Forelimb muscle (tissue), 1 donor: ENCODE data around the gene MYH7B. TPM values are rescaled to one million over a fixed set of nuclear protein-coding genes. Genes with fewer than 3 reads are reported as not detected.

ENCODE experiments used
- DNase-seq: peaks from one replicate; pipeline ENCODE4 v3.0.0-alpha.2; 2013; ENCODE audit warnings: low read depth
- polyA plus RNA-seq: library from polyadenylated mRNA; unstranded; fragments of 120-200 nt; gene quantifications from one replicate; pipeline ENCODE4 v1.2.1, GENCODE V29; 2013; ENCODE audit not compliant: insufficient read length

MYH7B gene
- polyA plus RNA-seq, 1 donor, result 114 TPM

DNA sequence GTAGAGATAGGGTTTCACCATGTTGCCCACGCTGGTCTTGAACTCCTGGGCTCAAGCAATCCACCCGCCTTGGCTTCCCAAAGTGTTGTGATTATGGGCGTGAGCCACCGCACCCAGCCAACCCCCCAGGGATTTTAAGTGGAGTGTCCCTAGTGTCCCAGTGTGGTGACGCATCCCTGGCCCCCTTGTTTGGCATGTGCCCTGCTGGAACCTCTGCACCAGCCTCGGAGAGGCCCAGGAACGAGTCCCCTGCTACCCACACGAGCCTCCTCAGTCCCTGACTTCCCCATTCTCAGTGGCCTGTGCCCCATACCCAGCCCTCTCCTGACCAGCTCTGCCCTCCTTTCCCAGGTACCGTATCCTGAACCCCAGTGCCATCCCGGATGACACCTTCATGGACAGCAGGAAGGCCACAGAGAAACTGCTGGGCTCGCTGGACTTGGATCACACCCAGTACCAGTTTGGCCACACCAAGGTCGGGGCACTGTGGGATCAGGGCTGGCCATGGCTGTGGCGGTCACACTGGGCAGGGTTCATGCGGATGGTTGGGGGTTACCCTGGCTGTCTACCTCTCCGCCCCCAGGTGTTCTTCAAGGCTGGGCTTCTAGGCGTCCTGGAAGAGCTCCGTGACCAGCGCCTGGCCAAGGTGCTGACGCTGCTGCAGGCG, 37.2 kb downstream of the MYH7B start:
- DNase-seq, result no peak

DNA sequence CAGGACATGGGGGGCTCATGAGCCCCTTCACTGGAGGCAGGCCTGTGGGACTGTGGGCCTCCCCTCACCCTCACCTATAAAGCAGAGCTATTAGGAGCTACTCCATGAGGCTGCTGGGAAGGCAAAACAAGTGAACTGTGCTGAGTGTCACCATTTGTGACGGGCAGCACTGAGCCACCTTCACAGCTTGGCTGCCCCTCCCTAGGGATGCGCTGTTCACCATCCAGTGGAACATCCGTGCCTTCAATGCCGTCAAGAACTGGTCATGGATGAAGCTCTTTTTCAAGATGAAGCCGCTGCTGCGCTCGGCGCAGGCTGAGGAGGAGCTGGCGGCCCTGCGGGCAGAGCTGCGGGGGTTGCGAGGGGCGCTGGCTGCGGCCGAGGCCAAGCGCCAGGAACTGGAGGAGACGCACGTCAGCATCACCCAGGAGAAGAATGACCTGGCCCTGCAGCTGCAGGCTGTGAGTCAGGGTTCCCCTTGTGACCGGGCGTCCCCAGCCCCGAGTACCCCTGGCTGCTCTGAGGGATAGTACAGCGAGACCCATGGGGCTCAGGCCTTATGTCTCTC, 38.4 kb downstream of the MYH7B start:
- no peak for DNase-seq

DNA sequence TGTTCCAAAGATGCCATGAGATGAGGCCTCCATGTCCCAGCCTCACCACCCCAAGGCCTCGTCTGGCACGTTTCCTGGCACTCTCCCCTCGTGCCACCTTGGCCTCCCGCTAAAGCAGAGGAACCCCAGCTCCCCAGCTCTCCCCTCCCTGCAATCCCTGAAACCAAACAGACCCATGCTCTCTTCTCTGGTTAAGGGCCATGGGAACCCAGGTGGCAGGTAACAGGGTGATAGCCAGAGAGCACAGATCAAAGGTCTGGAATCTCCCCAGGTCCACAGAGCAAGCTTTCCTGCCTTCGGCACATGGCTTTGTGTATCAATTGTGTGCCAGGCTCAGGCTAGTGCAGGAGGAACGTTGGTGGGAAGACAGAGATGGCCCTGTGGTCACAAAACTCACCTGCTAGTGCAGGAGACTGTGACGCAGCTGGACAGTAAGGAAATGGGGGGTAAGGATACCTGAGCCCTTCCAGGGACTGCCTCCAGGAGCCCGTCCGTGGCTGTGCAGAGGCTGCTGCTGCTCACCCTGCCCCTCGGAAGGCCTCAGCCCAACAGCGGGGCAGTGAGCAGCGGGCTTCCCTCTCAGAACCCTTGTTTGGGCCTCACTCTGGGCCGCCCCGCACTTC, 39.0 kb downstream of the MYH7B start:
- DNase-seq, result no peak

DNA sequence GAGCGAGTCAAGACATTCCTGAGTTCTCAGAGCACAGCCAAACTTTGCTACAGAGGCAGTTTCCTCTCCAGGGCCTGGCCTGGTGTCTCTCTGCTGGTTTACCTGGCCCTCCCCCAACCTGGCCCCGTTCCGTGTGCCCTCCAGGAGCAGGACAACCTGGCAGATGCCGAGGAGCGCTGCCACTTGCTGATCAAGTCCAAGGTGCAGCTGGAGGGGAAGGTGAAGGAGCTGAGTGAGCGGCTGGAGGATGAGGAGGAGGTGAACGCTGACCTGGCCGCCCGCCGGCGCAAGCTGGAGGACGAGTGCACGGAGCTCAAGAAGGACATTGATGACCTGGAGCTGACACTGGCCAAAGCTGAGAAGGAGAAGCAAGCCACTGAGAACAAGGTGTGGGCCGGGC, 39.5 kb downstream of the MYH7B start:
- DNase-seq, result no peak

DNA sequence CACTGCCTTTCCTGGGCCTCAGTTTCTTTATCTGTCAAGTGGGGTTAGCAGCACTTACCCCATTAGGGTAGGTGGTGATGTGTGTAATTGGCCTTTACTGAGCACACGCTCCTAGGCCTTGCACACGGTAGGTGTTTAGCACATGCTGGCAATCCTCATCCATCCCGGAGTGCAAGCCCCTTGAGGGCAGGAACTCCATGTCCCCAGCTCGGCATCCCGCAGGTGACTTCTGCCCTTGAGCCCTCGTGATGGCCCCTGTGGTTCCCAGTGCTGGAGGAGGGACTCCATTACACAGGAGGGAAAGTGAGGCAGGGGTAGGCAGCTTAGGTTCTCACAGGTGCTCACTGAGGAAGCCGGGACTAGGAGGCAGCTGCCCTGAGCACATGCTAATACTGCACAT, 40.0 kb downstream of the MYH7B start:
- DNase-seq, result no peak

DNA sequence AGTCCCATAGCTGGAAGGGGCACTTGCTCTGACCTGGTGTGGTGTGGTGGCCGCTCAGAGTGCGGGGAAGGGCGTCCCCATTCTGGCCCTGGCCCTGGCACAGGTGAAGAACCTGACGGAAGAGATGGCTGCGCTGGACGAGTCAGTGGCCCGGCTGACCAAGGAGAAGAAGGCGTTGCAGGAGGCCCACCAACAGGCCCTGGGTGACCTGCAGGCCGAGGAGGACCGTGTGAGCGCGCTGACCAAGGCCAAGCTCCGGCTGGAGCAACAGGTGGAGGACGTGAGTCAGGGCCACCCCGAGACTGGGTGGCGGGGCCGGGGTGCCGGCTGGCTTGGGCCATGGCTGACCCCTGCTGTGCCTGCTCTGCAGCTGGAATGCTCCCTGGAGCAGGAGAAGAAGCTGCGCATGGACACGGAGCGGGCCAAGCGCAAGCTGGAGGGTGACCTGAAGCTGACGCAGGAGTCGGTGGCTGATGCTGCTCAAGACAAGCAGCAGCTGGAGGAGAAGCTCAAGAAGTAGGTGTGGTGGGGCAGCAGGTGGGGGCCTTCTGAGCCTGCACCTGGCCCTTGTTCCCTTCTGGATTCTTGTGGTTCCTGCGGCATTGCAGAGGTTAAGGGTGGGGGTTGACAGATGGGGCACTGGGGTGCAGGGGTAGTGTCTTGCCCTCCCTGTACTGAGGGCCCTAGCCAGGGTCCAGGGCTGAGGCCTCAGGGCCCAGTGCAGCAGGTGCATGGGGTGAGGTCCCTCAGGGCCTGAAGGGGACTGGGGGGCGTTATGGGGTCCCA, 40.8 kb downstream of the MYH7B start:
- no peak for DNase-seq

DNA sequence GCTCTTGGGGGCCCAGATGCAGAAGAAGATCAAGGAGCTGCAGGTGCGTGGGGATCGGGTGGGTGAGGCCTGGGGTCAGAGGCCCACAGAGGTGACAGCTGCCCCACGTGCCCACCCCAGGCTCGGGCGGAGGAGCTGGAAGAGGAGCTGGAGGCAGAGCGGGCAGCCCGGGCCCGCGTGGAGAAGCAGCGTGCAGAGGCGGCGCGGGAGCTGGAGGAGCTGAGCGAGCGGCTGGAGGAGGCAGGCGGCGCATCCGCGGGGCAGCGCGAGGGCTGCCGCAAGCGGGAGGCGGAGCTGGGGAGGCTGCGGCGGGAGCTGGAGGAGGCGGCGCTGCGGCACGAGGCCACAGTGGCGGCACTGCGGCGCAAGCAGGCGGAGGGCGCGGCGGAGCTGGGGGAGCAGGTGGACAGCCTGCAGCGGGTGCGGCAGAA, 41.5 kb downstream of the MYH7B start:
- DNase-seq, result no peak

DNA sequence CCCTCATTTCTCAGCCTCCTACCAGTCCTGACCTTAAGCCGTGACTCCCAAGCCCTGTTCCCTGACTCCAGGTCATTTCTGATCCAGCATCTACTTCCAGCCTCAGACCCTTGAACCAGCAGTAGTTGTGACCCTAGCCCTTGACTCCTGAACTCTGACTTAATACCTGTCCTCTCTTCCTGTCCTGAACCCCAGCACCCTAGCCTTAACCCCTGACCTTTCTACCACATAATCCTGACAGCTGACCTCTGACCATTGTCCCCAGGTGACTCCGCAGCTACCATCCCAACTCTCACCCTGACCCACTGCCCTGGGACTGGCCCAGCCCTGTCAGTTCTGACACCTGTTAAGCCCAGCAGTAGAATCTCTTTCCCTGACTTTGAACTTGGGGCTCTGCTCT, 42.1 kb downstream of the MYH7B start:
- DNase-seq, result no peak

DNA sequence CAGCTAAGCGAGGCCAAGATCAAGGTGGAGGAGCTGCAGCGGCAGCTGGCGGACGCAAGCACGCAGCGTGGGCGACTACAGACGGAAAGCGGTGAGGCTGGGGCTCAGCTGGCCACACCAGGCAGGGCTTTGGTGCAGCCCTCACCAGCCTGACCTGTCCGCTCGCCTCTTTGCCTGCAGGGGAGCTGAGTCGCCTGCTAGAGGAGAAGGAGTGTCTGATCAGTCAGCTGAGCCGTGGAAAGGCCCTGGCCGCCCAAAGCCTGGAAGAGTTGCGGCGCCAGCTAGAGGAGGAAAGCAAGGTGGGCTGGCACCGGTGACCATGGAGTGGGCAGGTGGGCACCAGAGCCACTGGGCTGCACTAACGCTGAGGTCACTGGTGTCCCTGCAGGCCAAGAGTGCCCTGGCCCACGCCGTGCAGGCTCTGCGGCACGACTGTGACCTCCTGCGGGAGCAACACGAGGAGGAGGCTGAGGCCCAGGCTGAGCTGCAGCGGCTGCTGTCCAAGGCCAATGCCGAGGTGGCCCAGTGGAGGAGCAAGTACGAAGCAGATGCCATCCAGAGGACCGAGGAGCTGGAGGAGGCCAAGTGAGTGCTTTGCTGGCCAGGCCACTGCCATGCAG, 42.8 kb downstream of the MYH7B start:
- DNase-seq, result no peak

DNA sequence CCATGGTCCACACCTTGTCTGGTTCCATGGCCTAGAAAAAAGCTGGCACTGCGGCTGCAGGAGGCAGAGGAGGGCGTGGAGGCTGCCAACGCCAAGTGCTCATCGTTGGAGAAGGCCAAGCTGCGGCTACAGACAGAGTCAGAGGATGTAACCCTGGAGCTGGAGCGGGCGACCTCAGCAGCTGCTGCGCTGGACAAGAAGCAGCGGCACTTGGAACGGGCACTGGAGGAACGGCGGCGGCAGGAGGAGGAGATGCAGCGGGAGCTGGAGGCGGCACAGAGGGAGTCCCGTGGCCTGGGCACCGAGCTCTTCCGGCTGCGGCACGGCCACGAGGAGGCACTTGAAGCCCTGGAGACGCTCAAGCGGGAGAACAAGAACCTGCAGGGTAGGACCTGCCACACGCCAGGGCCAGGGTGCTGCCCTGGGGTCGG, 43.4 kb downstream of the MYH7B start:
- no peak for DNase-seq

DNA sequence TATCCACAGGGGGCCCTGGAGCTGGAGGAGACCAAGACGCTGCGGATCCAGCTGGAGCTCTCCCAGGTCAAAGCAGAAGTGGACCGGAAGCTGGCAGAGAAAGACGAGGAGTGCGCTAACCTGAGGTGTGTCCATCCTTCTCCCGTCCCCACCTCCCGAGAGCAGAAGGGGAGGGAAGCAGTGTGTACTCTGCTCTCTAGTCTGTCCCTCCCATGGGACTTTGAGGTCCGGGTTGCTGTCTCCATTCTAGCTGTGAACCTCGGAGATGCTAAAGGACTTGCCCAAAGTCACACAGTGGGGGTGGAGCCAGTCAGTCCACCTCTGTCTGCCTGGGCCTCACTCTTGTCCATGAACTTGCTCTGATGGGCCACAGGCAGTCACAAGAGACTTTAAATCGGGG, 44.1 kb downstream of the MYH7B start:
- DNase-seq, result no peak

DNA sequence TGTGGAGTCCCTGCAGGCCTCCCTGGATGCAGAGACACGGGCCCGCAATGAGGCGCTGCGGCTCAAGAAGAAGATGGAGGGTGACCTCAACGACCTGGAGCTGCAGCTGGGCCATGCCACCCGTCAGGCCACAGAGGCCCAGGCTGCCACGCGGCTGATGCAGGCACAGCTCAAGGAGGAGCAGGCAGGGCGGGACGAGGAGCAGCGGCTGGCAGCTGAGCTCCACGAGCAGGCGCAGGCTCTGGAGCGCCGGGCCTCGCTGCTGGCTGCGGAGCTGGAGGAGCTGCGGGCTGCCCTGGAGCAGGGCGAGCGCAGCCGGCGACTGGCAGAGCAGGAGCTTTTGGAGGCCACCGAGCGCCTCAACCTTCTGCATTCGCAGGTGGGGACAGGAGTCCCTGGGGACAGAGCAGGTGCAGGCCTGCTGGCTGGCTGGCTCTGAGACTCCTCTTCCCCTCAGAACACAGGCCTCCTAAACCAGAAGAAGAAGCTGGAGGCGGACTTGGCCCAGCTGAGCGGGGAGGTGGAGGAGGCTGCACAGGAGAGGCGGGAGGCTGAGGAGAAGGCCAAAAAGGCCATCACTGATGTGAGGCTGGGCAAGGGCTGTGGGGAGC, 44.7 kb downstream of the MYH7B start:
- DNase-seq, result no peak

DNA sequence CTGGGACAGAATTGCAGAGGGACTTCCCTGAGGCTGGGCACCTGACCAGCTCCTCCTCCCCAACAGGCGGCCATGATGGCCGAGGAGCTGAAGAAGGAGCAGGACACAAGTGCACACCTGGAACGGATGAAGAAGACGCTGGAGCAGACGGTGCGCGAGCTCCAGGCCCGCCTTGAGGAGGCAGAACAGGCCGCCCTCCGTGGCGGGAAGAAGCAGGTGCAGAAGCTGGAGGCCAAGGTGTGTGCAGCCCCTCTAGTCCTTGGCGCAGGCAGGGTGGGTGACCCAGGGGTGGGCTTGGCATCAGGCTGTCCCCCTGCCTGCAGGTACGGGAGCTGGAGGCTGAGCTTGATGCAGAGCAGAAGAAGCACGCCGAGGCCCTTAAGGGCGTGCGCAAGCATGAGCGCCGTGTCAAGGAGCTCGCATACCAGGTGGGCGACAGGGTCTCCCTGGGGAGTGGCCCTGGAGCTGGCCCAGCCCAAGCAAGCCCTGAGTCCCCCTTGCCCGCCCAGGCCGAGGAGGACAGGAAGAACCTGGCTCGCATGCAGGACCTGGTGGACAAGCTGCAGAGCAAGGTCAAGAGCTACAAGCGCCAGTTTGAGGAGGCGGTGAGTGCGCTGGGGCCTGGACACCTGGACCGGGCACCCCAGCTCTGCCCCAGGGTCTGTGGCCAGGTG, 45.4 kb downstream of the MYH7B start:
- no peak for DNase-seq

DNA sequence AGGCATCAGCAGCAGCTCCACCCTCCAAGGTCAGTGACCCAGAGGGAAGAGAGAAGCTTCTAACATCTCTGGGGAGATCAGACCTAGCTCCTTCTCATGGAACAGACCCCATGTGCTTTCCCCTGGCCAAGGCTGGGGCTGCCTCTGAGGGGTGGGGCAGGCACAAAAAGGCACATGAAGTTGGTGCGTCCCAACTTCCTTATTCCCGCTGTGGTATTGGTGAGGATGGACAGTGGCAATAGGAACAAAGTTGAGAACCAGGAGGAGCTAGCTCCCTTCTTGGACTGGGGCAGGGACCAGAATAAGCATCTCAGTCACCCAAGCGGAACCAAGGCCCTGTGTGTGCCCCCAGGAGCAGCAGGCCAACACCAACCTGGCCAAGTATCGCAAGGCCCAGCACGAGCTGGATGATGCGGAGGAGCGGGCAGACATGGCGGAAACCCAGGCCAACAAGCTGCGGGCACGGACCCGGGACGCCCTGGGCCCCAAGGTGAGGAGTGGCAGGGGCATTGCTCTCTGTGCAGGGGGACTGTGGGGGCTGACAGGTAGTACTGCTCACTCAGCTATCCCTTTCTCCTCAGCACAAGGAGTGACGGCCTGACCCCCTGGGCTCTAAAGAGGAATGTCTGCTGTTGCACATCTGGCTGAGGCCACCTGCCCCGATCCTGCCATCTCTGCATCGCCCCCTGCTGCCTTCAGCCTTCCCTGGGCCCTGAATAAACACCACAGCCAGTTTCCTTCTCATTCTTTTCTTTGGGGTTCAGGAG, 46.1 kb downstream of the MYH7B start:
- no peak for DNase-seq

DNA sequence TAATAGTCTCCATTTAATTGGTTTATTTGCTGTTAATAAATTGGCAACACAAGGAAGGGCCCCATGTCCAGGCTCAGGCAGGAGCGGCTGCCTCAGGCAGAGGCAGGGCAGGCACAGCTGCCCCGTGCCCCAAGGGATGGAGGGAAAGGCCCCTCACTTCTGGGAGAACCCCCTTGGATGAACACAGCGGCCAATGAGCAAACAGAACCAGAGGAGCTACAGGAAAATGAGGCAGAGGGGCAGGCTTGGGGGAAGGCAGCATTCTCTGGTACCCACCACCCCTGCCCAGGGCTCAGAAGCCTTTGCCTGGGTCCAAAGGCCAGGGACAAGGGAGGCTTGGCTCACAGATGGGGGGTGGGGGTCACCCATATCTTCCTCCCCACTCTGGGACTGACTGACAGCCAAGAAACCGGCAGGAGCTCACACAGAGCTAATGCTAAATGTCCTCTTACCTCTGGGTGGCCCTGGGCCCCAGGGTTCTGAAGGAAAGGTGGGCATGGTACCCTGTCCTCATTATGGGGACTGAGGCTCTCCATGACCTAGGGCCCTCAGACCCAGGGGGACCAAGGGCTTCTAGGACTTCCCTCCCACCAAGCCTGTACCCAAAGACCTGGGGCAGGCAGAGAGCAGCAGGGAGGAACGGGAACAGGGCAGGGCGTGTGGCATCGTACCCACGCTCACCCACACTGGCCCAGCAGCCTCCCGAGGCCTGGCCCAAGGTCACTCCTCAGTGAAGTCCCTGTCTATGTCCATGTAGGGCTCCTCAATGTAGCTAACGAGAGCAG, 47.0 kb downstream of the MYH7B start:
- DNase-seq, result no peak

DNA sequence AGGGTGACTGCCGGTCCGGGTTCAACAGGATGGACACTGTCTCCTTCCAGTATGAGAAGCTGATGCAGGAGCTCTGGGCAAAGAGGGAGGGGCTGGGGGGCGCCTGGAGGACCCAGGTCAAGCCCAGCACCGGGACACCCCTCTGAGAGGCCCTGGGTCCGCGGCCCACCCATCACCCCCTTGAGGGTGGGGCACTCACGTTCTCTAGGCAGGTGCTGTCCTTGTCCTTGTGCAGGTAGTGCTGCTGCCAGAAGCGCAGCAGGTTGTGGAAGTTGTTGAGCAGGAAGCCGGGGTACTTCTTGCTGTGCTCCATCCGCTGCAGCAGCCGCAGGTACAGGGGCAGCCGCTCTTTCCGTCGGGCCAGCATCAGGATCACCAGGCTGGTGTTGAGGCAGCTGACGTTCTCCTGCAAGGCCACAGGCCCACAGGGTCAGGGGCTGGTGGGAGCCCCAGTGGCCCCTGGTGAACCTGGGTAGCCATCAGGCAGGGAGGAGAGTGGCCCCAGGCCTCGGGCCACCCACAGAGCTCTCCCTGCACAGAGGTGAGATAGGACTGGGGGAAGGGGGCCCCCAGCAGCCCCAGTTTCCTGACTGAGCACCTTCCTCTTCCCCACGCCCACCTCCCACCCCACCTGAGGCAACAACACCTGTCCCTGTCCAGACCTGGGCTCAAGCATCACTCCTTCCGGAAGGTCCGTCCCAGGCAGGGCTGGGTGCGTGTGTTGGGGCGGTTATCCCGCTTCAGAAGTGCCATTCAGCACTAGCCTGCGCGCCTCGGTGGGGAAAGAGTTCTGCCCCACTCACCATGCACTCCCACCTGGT, 47.8 kb downstream of the MYH7B start:
- DNase-seq, result no peak

DNA sequence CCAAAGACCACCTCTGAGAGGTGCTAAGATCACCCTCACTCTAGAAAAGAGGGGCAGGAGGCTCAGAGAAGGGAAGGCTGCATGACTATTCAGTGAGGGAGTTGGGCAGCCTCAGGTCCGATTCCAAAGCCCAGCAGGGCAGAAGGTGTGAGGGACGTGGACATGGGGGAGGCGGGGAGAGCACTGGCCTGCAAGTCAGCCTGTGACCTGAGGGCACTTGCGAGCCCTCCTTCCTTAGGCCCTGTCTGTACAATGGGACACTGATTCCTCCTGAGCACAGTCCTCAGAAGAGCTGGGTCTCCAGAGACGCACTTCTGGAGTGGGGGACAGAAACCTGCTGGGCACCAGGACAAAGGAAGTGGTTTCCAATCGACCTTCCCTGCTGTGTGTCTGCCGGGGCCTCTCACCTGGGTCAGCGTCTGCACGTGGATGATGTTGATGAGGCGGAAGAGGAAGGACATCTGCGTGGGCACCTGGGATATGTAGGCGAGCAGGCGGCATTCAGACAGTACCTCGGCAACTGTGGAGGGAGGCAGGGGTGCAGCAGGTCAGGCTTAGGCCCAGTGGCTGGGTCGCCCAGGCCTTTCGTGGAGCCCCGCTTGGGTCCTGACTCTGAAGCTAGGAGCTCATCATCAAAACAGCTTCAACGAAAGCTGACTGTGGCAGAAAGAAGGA, 48.5 kb downstream of the MYH7B start:
- DNase-seq, result no peak
